ENCODE measurements around the gene USP17L28. TPM values are rescaled to one million over a fixed set of nuclear protein-coding genes. Genes with fewer than 3 reads are reported as not detected.
"Not testable (repeated sequence)": the region's sequence is repeated elsewhere in the genome, so short reads cannot be mapped to it uniquely, and the experiment has no call there.

The USP17L28 gene, protein sequence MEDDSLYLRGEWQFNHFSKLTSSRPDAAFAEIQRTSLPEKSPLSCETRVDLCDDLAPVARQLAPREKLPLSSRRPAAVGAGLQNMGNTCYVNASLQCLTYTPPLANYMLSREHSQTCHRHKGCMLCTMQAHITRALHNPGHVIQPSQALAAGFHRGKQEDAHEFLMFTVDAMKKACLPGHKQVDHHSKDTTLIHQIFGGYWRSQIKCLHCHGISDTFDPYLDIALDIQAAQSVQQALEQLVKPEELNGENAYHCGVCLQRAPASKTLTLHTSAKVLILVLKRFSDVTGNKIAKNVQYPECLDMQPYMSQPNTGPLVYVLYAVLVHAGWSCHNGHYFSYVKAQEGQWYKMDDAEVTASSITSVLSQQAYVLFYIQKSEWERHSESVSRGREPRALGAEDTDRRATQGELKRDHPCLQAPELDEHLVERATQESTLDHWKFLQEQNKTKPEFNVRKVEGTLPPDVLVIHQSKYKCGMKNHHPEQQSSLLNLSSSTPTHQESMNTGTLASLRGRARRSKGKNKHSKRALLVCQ
- total RNA-seq (2021; fragmentation: NEBNext Ultra II Directional; extraction: Animal tissue kit (Norgen Biotek cat#: 25700)) = not detected in 2 replicates
- not detected in 2 replicates for polyA plus RNA-seq (2011; rRNA removed)
- polyA plus RNA-seq (2011; cell fraction: cytosol; rRNA removed) = not detected
- not detected for polyA plus RNA-seq (2011; cell fraction: nucleus; rRNA removed)
- not detected in 4 replicates for polyA plus RNA-seq (2012, experiment 1 of 2)
- not detected for polyA plus RNA-seq (2012, experiment 2 of 2)
- polyA plus RNA-seq (2013, experiment 1 of 2) = not detected
- not detected for polyA plus RNA-seq (2013, experiment 2 of 2)
- polyA minus RNA-seq (2011; rRNA and poly(A)+ RNA removed) = not detected in 2 replicates
- polyA minus RNA-seq (2011; cell fraction: cytosol; rRNA and poly(A)+ RNA removed) = not detected
- not detected for polyA minus RNA-seq (2011; cell fraction: nucleus; rRNA and poly(A)+ RNA removed)
- long read RNA-seq, experiment 1 = 0 reads
- long read RNA-seq, experiment 2 = 0 reads

GRCh38 chr4:9348593-9348992 is at the start of gene USP17L28:
USP17L28 (plus strand) TSS chr4:9348893; CDS start chr4:9348893, 0 bp downstream.
- no CpG with 5 or more reads among the region's 15 CpGs for WGBS, 2 experiments (ENCODE audit: extremely low coverage in 1 of 2, insufficient coverage in 1 of 2, insufficient read length in 1 of 2, insufficient replicate concordance in 2 of 2, low coverage in 1 of 2, low lambda C conversion rate in 2 of 2, missing lambda C conversion rate in 1 of 2)
- CTCF ChIA-PET (ENCODE audit: partially characterized antibody); H2BK120ac ChIP-seq (replicated peaks; ENCODE audit: low read depth, low read length); POLR2A ChIA-PET (ENCODE audit: partially characterized antibody); H3K23me2 ChIP-seq (ENCODE audit: low read depth, low read length); H2AFZ ChIP-seq (ENCODE audit: low read length); H3K4me1 ChIP-seq (replicated peaks in 1 of 4; ENCODE audit: control insufficient read depth in 3 of 4, insufficient read depth in 4 of 4, low read length in 3 of 4); H3K27me3 ChIP-seq (replicated peaks in 1 of 4; ENCODE audit: control insufficient read depth in 3 of 4, extremely low read depth in 1 of 4, insufficient read depth in 3 of 4, low read length in 3 of 4); H4K91ac ChIP-seq (replicated peaks; ENCODE audit: insufficient read length, low read length); H2AK5ac ChIP-seq (ENCODE audit: low read depth, low read length); H3K4ac ChIP-seq (replicated peaks; ENCODE audit: insufficient read length, low read depth, low read length); H3K79me2 ChIP-seq (ENCODE audit: control insufficient read depth in 1 of 2, insufficient read depth in 2 of 2, low read length in 2 of 2); H3K4me2 ChIP-seq (ENCODE audit: insufficient read depth in 1 of 2, low read depth in 2 of 2, low read length in 2 of 2); H3K9ac ChIP-seq (replicated peaks in 1 of 4; ENCODE audit: extremely low read depth in 1 of 4, low read depth in 3 of 4, low read length in 3 of 4); H3K9me3 ChIP-seq (ENCODE audit: insufficient read depth in 2 of 2, low read depth in 1 of 2, low read length in 1 of 2); H3K4me3 ChIP-seq (ENCODE audit: extremely low read depth in 1 of 4, insufficient read depth in 2 of 4, low read depth in 3 of 4, low read length in 4 of 4); H2BK5ac ChIP-seq (ENCODE audit: low read depth, low read length); H2BK12ac ChIP-seq (ENCODE audit: low read depth, low read length); H3K79me1 ChIP-seq (ENCODE audit: low read depth, low read length); H3K18ac ChIP-seq (ENCODE audit: extremely low read depth, low read length); H3K23ac ChIP-seq (ENCODE audit: insufficient read length); H2BK20ac ChIP-seq (ENCODE audit: low read length); H3K27ac ChIP-seq (ENCODE audit: low read depth, low read length); H4K20me1 ChIP-seq (replicated peaks in 1 of 2; ENCODE audit: control insufficient read depth in 1 of 2, insufficient read depth in 2 of 2, low read length in 2 of 2); DNase-seq (ENCODE audit: low read depth in 1 of 2, low spot score in 2 of 2); H4K8ac ChIP-seq (ENCODE audit: extremely low read depth, insufficient read depth, low read length); FAIRE-seq; H2BK15ac ChIP-seq (ENCODE audit: low read length); H3K36me3 ChIP-seq (ENCODE audit: control insufficient read depth in 2 of 4, insufficient read depth in 4 of 4, low read length in 3 of 4); H3K56ac ChIP-seq (replicated peaks; ENCODE audit: insufficient read length, low read depth, low read length); H4K5ac ChIP-seq (ENCODE audit: insufficient read length, low read depth, low read length); H3K14ac ChIP-seq (ENCODE audit: insufficient read length): not testable (repeated sequence)
